Right atrium auricular region (tissue), 2 donors: Measurements from ENCODE around the gene PHOSPHO2. TPM values are rescaled to one million over a fixed set of nuclear protein-coding genes. Genes with fewer than 3 reads are reported as not detected.

Experiments
- DNase-seq: peaks from one replicate; pipeline ENCODE4 v3.0.0-alpha.2; 2019; ENCODE audit warnings: low spot score
- H3K27ac ChIP-seq, 2 donors: fragments of 200-600 bp; sonication (generic); 1 replicate in 1 of 2; 2 replicates in 1 of 2; pipeline ENCODE4 v1.5.1; 2016 to 2019
- H3K27me3 ChIP-seq, 2 donors: fragments of 200-600 bp; sonication (generic); one replicate each; pipeline versions ENCODE4 v1.5.1 to v1.6.0; 2017 to 2019
- H3K36me3 ChIP-seq: fragments of 200-600 bp; sonication (generic); one replicate; pipeline ENCODE4 v1.5.1; 2016
- H3K4me1 ChIP-seq, 2 donors: fragments of 200-600 bp; sonication (generic); one replicate each; pipeline versions ENCODE4 v1.5.1 to v1.6.0; 2017 to 2019
- H3K4me3 ChIP-seq, 2 donors: fragments of 200-600 bp; sonication (generic); 1 replicate in 1 of 2; 2 replicates in 1 of 2; pipeline ENCODE4 v1.5.1; 2017 to 2019; ENCODE audit warnings: mild to moderate bottlenecking in 1 of 2, moderate library complexity in 1 of 2
- H3K9me3 ChIP-seq, 2 donors: fragments of 200-600 bp; sonication (generic); one replicate each; pipeline ENCODE4 v1.5.1; 2019
- total RNA-seq, 2 donors: library from RNA; depleted of rRNA; stranded (reverse); fragments of >200 nt; gene quantifications; one replicate each; pipeline ENCODE4 v1.1.0, GENCODE V29; 2016
- TF ChIP-seq, protein P1 (sequence below), 2 donors: fragments of 200-600 bp; sonication (generic); IDR thresholded peaks; one replicate each; pipeline ENCODE4 v1.5.1; 2019; ENCODE audit warnings: antibody characterized with exemption in 2 of 2

PHOSPHO2 gene
- total RNA-seq, 2 donors from 2014 or later = 3.4 to 4.8 TPM

DNA sequence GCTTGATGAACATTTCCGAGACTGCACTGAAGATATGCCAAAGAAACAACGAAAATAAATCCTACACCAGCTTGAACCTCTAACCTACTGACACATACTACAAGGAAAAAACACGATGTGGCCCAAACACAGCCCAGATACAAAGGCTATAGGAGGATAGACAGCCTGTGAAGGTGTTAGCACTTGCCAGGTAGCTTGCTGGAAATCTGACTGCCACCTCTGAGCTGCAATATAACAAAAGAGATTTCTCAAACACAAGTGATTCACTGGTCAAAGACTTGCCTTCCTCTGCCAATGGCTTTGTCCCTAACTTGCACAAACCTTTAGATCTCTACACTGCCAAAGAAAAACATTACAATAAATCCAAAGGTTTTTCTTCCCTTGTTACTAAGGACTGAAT, 21.2 kb upstream of the PHOSPHO2 start:
- DNase-seq = no peak
- no peak overlapping the region for H3K4me3 ChIP-seq
- H3K36me3 ChIP-seq = no peaks in the 10 kb centered on the region
- no peaks in the 10 kb centered on the region for H3K4me1 ChIP-seq
- no peaks in the 10 kb centered on the region for H3K27me3 ChIP-seq
- TF ChIP-seq, protein P1, sequence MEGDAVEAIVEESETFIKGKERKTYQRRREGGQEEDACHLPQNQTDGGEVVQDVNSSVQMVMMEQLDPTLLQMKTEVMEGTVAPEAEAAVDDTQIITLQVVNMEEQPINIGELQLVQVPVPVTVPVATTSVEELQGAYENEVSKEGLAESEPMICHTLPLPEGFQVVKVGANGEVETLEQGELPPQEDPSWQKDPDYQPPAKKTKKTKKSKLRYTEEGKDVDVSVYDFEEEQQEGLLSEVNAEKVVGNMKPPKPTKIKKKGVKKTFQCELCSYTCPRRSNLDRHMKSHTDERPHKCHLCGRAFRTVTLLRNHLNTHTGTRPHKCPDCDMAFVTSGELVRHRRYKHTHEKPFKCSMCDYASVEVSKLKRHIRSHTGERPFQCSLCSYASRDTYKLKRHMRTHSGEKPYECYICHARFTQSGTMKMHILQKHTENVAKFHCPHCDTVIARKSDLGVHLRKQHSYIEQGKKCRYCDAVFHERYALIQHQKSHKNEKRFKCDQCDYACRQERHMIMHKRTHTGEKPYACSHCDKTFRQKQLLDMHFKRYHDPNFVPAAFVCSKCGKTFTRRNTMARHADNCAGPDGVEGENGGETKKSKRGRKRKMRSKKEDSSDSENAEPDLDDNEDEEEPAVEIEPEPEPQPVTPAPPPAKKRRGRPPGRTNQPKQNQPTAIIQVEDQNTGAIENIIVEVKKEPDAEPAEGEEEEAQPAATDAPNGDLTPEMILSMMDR (IDR thresholded peaks at IDR 0.05) = no peak
- no peaks in the 10 kb centered on the region for H3K9me3 ChIP-seq
- no peak overlapping the region for H3K27ac ChIP-seq

DNA sequence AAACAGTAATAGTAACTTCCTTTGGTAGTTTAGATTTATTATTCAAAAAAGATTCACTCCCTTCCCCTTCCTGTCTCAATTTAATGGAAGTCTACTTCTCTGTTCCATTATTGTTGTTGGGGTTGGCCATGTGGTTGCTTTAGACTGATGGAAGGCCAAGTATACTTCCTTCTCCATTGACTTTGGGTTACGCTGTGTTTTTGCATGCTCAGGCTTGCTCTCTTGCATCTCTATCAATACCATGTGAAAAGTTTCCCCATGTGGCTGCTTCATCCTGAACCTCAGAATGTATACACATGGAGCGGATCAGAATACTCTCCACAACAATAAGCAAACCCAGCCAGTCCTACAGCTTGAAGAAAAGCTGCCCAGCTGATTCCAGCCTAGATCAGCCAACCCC, 20.3 kb upstream of the PHOSPHO2 start:
- Histone ChIP-seq H3K9me3 (no peaks in the 10 kb centered on the region), H3K27ac (no peak overlapping the region), H3K27me3 (no peaks in the 10 kb centered on the region), H3K36me3 (no peaks in the 10 kb centered on the region), H3K4me3 (no peak overlapping the region), H3K4me1 (no peaks in the 10 kb centered on the region)
- DNase-seq = no peak
- TF ChIP-seq, protein P1 (IDR thresholded peaks at IDR 0.05) = no peak

DNA sequence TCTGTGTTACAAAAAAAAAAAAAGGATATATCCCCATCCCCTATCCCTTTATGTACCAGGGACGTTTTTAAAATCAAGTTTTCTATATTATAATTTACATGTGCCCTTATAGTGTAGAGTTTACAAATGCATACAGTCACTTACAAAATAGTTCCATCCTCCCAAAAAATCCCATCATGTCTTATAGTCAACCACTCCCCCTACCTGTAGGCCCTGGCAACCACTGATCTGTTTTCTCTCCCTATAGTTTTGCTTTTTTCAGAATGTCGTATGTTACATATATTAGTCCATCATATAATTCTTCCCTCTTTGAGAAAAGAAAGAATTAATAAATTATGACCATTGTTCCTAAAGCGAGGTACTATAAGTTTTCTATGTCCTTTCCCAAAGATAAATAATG, 17.9 kb upstream of the PHOSPHO2 start:
- DNase-seq = no peak
- Histone ChIP-seq H3K4me1 (no peaks in the 10 kb centered on the region), H3K27ac (no peak overlapping the region), H3K4me3 (no peak overlapping the region), H3K27me3 (no peaks in the 10 kb centered on the region), H3K9me3 (no peaks in the 10 kb centered on the region), H3K36me3 (no peaks in the 10 kb centered on the region)
- TF ChIP-seq, protein P1 (IDR thresholded peaks at IDR 0.05) = no peak

DNA sequence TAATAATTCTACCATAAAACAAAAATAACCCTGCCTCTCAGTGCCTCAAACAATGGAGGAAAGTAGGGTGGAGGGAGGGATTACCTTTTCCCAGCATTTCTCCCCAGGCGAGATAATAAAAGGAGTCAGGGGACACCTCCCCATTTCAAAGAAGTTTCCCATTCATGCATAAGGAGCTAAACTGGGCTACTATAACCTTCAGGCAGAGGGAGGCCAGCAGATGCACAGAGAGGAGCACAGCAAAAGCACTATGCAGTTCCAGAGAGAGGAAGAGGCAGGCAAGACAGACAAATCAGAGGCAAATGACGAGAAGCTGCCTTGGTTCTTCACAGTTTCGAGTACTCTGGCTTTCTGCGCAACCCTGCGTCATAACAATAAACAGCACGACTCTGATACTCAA, 17.4 kb upstream of the PHOSPHO2 start:
- TF ChIP-seq, protein P1 (IDR thresholded peaks at IDR 0.05) = no peak
- H3K4me3 ChIP-seq = no peak overlapping the region
- no peak for DNase-seq
- H3K9me3 ChIP-seq = no peaks in the 10 kb centered on the region
- no peaks in the 10 kb centered on the region for H3K36me3 ChIP-seq
- no peaks in the 10 kb centered on the region for H3K27me3 ChIP-seq
- no peak overlapping the region for H3K27ac ChIP-seq
- no peaks in the 10 kb centered on the region for H3K4me1 ChIP-seq

DNA sequence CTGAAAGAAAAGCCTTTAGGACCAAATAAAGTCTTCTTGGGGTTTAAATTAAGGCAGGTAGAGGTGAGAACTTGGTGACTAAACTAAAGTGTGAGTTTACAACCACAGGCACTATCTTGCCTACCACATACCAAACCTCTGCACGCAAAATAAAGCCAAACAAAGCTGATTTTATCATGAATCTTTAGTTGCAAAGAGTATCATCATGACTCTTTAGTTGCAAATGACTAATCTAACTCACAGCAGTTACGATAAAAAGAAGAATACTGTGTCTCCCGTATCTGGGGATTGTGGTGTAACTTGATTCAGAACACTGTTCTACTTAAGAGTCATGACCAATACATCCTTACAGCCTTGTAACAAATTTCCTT, 11.2 kb upstream of the PHOSPHO2 start:
- TF ChIP-seq, protein P1 (IDR thresholded peaks at IDR 0.05) = no peak
- Histone ChIP-seq H3K4me1 (no peaks in the 10 kb centered on the region), H3K36me3 (no peaks in the 10 kb centered on the region), H3K27me3 (no peaks in the 10 kb centered on the region), H3K9me3 (no peaks in the 10 kb centered on the region), H3K4me3 (no peak overlapping the region), H3K27ac (no peak overlapping the region)
- no peak for DNase-seq

DNA sequence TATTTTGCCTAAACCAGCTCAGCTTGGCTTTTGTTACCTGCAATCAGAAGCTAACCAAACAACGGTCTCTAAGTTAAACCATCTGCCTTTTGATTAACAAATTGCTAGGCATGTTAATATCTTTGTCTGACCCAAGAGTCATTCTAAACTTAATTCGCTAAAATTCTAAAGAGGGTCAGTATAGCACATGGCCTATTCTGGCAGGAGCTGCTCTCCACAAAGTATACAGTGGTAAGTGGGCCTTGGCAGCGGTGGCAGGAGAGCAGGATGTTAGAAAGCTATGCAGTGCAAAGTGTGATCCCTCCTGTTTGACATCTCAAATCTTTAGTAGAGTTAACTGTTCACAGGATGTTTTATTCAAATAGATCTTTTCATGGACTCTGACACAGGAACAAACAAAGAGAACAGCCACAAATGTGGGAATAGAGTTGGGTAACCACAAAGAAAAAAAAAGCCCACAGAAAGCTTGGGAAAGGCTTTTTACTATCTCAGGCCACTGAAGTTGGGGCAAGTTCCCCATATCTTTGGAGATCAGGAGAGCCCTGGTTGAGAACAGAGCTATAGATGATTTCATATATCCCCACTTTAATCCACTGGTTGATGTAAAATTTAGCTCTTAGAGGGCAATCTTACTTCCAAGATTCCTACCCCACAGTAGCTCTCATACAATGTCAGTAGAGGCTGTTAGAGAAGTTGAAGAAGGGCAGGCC, 10.7 kb upstream of the PHOSPHO2 start:
- no peaks in the 10 kb centered on the region for H3K27me3 ChIP-seq
- H3K4me1 ChIP-seq = no peaks in the 10 kb centered on the region
- DNase-seq = no peak
- H3K9me3 ChIP-seq = no peaks in the 10 kb centered on the region
- H3K27ac ChIP-seq = no peak overlapping the region
- H3K4me3 ChIP-seq = no peak overlapping the region
- TF ChIP-seq, protein P1 (IDR thresholded peaks at IDR 0.05) = no peak
- H3K36me3 ChIP-seq = no peaks in the 10 kb centered on the region
